Ovary (tissue), 3 donors: Measurements from ENCODE around the gene MYO3A.

Source experiments
- POLR2A ChIP-seq: fragments of 450-650 bp; IDR thresholded peaks from one replicate; pipeline ENCODE4 v1.6.1; 2017; ENCODE audit warnings: antibody characterized with exemption, mild to moderate bottlenecking, moderate library complexity
- TF ChIP-seq, protein P1 (sequence below), 3 donors: fragments of 450-650 bp in 2 of 3; fragments of 200-600 bp in 1 of 3; IDR thresholded peaks; one replicate each; pipeline versions ENCODE4 v1.5.1 to v1.8.0; 2016 to 2022; ENCODE audit warnings: antibody characterized with exemption in 3 of 3, mild to moderate bottlenecking in 1 of 3
- donor health status: DM: no; HTN: no; CAD: no.

- TF ChIP-seq, protein P1, sequence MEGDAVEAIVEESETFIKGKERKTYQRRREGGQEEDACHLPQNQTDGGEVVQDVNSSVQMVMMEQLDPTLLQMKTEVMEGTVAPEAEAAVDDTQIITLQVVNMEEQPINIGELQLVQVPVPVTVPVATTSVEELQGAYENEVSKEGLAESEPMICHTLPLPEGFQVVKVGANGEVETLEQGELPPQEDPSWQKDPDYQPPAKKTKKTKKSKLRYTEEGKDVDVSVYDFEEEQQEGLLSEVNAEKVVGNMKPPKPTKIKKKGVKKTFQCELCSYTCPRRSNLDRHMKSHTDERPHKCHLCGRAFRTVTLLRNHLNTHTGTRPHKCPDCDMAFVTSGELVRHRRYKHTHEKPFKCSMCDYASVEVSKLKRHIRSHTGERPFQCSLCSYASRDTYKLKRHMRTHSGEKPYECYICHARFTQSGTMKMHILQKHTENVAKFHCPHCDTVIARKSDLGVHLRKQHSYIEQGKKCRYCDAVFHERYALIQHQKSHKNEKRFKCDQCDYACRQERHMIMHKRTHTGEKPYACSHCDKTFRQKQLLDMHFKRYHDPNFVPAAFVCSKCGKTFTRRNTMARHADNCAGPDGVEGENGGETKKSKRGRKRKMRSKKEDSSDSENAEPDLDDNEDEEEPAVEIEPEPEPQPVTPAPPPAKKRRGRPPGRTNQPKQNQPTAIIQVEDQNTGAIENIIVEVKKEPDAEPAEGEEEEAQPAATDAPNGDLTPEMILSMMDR (IDR thresholded peaks at IDR 0.05), result no peak
- TF ChIP-seq POLR2A, result no peak
These were observed 109.4 kb downstream of the MYO3A start for GRCh38 chr10:26043469-26043868.
